Measurements from ENCODE around the gene ZNF274.
"Not testable (repeated sequence)": the region's sequence is repeated elsewhere in the genome, so short reads cannot be mapped to it uniquely, and the experiment has no call there.

Gene ZNF274

DNA sequence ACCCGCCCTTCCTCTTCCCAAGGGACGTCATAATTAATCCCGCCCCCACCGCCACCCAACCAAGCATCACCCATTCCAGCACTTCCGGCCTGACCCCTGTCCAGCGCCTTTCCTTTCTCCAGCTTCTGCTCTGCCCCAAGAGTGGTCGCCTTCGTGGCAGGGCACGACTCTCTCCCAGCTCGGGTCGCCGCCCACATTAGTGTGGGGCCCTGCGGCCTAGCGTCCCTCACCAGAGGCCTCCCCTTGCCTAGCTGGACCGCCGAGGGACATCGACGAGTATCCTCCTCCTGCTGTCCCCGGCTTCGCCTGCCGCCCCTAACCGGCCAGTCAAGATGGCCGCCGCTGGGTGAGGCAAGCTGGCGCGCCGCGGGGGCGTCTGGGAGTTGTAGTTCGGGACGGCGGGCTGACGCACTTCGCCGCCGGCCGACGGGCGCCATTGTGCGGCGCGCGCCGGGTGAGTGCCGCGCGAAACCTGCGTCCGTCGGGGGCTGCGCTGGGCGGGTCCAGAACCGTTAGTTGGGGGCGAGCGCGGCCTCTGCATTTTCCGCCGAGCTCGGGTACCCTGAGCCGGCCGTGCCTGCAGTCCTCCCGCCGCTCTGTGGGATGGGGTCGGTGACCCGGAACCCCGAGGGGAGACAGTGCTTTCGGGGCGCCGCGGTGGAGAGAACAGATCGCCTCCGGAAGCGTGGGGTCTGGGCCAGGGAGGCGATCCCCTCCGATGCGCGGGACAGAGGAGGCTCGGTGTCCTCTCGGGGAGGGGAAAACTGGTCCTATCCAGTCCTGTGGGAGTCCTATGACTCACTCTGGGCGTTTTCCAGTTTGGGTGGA is at the start of gene ZNF274:
TSS of gene ZNF274 (plus strand) at position 73 of the 828 bp plus-strand sequence. CDS start 905 bp downstream, outside the sequence.
- peak; percentile 50 to 94 (median 84) for DNase-seq

- DNase-seq, result no peak
Measured at GRCh38 chr19:58134244-58134643, 48.6 kb upstream of the ZNF274 start.

DNA sequence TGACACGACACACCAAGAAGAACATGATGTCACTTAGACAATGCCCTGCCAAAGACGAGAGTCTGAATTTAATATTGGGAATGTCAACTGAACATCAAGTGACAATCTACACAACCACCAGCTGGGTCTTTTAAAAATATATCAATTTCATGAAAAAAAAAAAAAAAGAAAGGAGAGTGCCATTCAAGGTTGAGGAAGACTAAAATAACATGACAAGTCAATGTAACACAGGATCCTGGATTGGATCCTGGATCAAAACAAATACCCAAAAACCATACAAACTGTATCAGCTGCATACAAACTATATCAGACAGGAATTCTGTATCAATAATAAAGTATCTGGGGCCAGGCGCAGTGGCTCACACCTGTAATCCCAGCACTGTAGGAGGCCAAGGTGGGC is 37.0 kb upstream of the ZNF274 start:
- DNase-seq, result no peak

- DNase-seq, result not testable (repeated sequence)
Measured at GRCh38 chr19:58147475-58147874, 35.4 kb upstream of the ZNF274 start.

DNA sequence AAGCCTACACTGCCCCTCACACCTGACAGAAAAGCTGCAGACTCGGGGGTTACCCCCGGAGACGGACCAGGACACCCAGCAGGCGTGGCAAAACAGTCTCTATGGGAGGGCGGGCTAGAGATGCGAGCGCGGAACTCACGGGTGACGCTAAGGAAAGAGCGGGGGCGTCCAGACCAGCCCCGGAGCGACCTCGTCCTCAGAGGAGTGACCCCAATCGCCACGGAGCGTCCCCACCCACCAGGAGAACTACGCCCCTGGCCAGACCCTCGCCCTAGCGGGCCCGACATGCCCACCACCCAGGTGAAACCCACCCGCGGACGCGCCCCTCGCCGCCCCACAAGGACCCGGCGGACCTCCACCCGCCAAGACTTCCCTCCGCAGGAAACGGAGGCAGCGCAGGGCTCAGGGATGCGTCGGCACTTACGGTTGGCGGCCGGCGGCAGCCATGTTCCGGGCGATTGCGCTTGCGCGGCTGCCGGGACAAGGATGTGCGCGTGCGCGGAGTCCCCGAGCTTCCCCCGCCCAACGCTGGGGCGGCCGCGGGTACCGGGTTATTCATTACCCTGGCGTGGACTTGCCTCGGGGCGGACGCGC is 32.4 kb upstream of the ZNF274 start, which contains the start of gene ZNF329:
TSS of gene ZNF329 (minus strand) at position 462 of the 594 bp plus-strand sequence. CDS start 21,286 bp downstream, outside the sequence.
- peak; percentile 11 to 89 (median 66) for DNase-seq

GRCh38 chr19:58153386-58153785 is 29.5 kb upstream of the ZNF274 start:
- DNase-seq, result no peak

DNA sequence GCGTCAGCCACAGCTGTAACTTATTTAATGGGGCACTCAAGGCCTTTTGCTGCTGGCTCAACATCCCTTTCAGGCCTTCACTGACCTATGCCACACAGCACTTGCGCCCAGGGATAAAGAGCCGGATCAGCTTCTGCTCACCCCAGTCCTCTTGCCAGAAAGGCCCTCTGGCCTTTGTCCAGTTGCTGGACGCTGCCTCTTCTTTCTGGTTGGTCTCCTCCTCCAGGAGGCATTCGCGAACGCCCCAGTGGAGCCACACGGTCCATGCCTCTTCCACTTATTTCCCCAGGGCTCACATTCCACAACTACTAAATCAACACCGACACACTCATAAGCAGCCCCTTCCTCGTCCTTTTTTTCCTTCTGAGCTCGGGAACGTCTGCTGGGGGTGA is 28.6 kb upstream of the ZNF274 start:
- peak in 28 of 56 donors; percentile 3 to 37 (median 14) for DNase-seq

DNA sequence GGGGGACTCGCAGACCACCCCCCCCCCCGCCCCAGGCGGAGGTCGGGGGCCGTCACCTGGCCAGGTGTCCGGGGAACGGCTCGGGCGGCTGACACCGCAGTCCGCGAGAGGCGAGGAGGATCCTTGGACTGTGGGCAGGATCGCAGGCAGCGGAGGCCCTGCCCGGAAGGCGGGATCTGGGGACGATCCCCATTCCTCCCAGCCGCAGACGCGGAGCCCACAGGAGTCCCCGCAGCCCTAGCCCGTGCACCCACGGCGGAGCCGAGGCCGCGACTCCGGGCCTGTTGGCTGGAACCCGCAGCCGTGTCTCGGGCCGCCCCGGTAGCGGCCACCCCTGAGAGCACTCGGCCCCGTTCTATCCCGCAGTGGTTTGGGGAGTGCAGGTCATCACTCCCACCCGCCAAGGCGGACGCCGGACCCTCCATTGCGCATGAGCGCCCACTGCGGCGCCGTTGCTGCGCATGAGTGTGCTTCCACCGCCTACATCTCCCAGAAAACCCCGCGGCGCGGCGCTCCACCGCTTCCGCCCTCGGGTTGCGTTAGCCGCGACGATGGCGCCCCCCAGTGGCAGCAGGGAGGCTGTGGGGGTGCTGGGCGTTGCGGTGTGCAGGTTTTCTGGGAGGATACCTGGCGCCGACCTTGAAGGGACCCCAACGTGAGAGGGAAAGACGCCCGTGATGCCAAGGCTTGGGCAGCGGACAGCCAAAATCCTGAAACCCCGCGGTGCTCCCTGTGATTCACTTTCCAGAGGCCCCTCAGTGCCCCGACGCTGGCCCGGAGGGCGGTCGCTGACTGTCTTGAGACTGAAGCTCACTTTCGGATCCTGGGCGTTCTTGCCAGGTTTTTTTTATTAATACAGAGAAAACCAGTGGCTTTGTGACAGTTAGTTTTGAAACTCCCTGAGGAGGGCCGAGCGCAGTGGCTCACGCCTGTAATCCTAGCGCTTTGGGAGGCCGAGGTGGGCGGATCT is 27.9 kb upstream of the ZNF274 start:
- peak; percentile 35 to 99 (median 88) for DNase-seq

DNA sequence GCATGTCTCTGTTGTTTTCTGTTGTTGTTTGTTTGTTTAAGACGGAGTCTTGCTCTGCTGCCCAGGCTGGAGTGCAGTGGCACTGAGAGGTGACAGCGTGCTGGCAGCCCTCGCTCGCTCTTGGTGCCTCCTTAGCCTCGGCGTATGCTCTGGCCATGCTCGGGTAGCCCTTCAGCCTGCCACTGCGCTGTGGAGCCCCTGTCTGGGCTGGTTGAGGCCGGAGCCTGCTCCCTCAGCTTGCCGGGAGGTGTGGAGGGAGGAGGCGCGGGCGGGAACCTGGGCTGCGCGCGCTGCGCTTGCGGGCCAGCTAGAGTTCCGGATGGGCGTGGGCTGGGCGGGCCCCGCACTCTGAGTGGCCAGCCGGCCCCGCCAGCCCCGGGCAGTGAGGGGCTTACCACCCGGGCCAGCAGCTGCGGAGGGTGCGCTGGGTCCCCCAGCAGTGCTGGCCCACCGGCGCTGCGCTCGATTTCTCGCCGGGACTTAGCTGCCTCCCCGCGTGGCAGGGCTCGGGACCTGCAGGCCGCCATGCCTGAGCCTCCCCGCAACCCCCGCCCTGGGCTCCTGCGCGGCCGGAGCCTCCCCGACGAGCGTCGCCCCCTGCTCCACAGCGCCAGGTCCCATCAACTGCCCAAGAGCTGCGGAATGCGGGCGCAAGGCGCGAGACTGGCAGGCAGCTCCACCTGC is 25.7 kb upstream of the ZNF274 start:
- DNase-seq, result no peak

DNA sequence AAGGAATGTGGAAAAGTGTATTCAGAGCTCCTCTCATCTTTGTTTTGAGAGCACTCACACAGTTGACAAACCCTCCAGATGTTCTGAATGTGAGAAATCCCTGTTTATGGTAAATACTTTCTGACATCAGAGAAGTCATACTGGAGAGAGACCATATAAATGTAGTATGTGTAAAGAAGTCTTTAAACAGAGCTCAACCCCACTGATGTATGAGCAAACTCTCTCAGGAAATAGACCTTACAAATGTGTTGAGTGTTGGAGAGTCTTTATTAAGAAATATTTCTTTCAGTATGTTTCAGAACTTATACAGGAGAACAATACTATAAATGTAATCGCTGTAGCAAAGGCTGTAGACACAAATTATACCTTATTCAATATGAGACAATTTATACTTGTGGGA is 16.6 kb upstream of the ZNF274 start:
- DNase-seq, result no peak

GRCh38 chr19:58166708-58167280 is 16.1 kb upstream of the ZNF274 start:
- no peak for DNase-seq

DNA sequence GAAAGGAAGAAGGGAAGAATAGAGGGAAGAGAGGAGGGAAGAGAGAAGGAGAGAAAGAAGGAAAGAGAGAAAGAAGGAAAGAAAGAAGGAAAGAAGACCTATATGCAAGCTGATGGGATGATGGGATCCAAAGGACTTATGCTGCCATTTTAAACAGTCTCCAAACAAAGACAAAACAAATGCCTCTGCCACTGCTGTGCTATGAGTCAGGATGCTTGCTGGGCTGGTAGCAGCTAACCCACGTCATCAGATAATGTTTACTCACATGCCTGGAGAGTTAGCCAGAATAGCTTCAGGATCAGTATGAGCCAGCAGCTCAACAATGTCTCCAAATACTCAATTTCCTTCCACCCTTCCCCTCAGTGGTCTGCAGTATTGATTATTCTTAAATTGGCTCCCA is 12.0 kb upstream of the ZNF274 start:
- DNase-seq, result no peak

DNA sequence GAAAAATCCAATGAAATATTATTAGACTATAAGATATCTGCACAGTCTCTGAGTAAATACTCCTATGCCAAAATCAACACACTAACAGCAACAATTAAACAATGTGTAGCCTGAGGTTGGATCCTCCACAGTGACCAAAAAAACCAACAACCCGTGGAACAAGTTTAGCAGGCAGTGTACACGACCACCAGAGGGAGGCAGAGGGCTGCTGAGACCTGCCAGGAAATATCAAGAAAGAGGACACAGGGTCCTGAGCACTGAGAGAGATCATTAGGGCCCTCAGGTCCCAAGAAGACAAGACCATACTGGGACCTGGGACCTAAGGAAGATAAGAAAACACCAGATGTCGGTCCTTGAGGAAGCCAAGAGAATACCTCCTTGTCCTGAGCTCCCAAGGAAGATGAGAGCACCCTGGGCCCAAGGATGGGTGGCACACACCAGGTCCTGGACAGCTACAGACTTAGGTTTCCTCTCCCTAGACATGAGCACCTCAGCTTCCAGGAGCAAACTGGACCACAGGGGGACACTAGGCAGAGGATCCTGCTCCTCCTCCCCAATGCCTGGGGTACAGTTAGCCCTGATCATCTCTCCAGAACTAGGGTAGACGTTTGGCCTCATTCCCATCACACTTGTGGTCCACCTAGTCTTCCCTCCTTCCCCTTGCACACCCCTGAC is 822 bp upstream of the ZNF274 start:
- peak in 7 of 56 donors; percentile 1 to 13 (median 2) for DNase-seq

- DNase-seq, result peak in 3 of 56 donors; percentile 37 to 88 (median 80)
Measured at GRCh38 chr19:58182577-58182988, 278 bp upstream of the ZNF274 start.

DNA sequence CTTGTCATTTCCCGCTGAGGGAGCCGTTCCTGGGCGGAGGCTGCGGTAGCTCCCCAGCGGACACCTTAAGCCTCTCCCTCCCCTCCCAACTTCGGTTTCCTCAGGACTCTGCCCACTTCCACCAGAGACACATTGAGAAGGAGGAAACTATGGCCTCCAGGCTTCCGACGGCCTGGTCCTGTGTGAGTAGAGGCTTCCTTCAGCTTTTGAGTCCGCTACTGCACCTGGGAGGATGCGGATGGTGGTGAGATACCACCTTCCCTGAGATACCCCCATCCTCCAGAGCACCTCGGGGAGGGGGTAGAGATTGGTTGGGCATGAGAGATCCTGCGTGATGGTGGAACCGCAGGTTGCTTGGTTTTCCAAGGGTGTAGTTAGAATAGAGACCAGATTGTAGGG is 955 bp downstream of the ZNF274 start:
- peak in 2 of 56 donors; percentile 5 to 20 for DNase-seq

- DNase-seq, result no peak
Measured at GRCh38 chr19:58196901-58197616, 14.2 kb downstream of the ZNF274 start.

- no peak for DNase-seq
Measured at GRCh38 chr19:58203814-58204475, 21.1 kb downstream of the ZNF274 start.

GRCh38 chr19:58204566-58204965 is 21.7 kb downstream of the ZNF274 start:
- no peak for DNase-seq

- DNase-seq, result no peak
Measured at GRCh38 chr19:58209577-58209976, 26.7 kb downstream of the ZNF274 start.
